Iris pigment epithelial cell (primary cell): ENCODE measurements around the gene ANKRD10.
"Not testable (repeated sequence)": the region's sequence is repeated elsewhere in the genome, so short reads cannot be mapped to it uniquely, and the experiment has no call there.

ENCODE experiments used
- DNase-seq: peaks from one replicate; pipeline ENCODE4 v3.0.0-alpha.2; 2011; ENCODE audit warnings: low read depth

The ANKRD10 gene

GRCh38 chr13:110915057-110915873 is at the start of gene ANKRD10:
Gene ANKRD10 (minus strand): TSS chr13:110915069. CDS start chr13:110914934, 135 bp downstream.
- DNase-seq = peak; percentile 99

DNA sequence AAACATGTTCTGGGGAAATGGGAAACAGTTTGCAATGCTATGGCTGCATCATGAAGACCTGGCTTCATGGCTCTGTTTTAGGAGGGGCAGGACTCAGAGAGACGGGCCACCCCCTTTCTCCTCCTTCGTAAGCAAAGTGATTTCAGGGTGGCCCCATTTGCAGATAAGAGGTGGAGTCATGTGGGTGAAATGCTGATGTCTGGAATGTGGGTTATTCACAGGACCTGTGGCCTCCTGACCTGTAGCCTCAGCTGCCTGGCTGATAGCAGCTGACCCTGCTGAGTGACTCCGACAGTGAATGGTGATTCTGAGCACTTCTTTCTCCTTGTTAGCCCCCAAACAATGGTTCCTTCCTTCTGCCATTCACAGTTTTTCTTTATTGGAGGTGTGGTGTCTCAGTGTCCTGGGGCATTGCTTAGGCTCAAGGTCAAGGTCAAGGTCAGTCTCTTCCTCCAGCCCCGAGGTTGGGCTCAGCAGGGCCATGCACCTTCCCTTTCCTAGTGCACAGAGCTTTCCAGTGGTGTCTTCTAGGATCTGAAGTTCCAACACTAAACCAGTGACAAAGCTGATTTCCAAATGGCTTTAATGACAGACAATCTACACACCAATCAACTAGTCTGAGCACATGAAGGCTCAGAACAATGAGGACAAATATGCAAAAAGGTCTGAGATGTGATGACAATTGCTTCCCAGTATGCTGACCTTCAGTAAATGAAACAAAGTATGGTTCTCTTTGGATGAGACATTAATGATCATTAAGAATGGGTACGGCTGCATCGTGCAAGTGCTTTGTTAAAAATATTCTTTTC is 49.6 kb upstream of the ANKRD10 start:
- no peak for DNase-seq

DNA sequence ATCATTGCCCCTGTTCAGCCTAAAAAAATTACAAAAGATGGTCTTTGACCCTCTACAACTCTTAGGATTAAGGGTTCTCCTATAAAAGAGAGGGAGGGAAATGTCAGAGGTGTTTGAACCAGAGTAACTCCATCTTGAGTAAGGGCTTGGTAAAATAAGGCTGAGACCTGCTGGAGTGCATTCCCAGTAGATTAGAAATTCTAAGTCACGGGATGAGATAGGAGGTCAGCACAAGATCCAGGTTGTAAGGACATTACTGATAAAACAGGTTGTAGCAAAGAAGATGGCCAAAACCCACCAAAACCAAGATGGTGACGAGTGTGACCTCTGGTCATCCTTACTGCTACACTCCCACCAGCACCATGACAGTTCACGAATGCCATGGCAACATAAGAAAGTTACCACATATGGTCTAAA is 48.7 kb upstream of the ANKRD10 start:
- DNase-seq = no peak

- no peak for DNase-seq
Observed at GRCh38 chr13:110961959-110962358, 47.1 kb upstream of the ANKRD10 start.

GRCh38 chr13:110960204-110960603 is 45.3 kb upstream of the ANKRD10 start:
- no peak for DNase-seq

DNA sequence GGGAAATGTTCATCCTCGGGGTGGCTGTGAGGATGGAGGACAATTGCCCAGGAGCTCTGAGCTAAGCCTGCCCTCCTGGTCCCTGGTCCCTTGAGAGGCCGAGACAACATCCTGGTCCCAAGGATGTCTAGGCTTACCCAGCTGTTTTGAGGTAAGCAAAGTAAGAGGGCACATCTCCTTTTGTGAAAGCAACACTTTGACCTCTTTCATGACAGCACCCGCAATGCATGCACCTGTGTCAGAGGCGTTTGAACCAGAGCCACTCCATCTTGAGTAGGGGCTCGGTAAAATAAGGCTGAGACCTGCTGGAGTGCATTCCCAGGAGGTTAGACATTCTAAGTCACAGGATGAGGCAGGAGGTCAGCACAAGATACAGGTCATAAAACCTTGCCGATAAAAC is 43.1 kb upstream of the ANKRD10 start:
- DNase-seq = no peak

DNA sequence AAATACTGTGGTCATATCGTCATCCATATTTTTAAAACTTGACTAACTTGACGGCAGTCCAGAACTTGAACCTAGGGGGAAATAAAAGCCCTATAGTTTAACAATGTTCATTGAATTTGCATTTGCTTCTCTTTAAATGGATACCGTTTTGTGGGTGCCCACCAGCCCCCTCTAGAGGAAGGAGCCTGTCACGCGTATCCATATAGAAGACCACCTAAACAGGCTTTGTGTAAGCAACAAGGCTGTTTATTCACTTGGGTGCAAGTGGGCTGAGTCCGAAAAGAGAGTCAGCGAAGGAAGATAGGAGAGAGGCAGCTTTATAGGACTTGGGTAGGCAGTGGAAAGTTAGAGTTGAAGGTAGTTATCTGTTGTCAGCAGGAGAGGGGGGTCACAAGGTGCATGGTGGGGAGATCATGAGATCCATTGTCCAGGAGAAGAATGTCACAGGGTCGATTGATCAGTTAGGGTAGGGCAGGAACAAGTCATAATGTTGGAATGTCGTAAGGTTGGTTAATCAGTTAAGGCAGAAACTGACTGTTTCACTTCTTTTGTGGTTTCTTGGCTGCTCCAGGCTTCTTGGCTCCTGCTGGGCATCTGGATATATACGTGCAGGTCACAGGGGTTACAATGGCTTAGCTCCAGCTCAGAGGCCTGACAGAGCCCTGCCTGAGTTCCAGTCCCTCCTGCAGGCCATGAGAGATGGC is 42.5 kb upstream of the ANKRD10 start:
- no peak for DNase-seq

GRCh38 chr13:110956216-110956615 is 41.3 kb upstream of the ANKRD10 start:
- DNase-seq = peak; percentile 32

GRCh38 chr13:110955608-110956007 is 40.7 kb upstream of the ANKRD10 start:
- DNase-seq = not testable (repeated sequence)

DNA sequence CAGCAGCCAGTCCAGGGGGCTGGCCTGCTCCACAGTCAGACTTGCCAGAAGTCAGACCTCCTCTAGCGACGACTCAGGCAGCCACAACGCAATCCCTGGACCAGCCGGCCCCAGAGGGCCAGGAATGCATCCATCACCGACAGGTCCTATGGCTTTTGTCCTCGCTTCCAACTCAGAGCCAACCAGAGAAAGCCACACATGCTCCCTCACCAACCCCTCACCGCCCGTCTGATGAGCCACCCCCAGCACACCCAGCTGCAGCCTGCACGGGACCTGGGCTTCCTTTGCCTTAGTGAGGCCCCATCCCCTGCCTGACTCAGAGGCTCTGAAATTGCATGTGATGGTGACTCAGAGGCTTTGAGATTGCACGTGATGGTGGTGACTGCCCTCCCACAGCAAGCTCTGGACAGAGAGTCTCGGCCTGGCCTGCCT is 40.2 kb upstream of the ANKRD10 start:
- DNase-seq = peak; percentile 92

GRCh38 chr13:110954533-110954920 is 39.7 kb upstream of the ANKRD10 start:
- DNase-seq = not testable (repeated sequence)

DNA sequence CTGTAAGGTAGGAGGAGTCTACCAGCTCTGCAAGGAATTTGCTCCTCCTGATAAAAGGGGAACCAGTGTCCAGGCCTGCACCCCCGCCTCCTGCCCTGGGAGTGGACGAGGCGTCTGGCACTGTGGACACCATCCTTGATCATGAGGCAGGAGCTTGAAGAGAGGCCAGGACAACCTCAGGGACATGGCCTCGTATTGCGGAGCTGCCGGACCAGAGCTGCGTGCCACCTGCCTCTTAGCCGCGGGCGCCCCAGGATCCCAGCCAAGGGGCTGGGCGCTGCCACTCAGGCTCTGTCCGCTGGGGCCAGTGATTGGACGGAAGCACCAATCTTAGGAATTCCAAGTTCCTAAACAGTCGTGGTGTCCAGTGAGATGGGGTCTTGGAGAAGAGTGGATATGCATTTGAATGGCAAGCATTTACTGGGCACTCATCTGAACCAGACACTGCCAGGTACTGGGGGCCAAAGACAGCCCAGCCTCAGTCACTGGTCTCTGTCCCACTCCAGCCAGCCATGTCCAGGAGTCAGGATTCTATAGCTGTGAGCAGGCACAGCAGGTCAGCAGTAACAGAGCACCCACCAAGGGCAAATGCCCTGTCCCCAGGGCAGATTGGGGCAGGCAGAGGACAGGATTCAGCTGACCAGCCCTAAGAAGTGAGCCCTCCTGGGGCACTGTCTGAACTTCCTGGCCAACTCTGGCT is 39.1 kb upstream of the ANKRD10 start:
- no peak for DNase-seq

DNA sequence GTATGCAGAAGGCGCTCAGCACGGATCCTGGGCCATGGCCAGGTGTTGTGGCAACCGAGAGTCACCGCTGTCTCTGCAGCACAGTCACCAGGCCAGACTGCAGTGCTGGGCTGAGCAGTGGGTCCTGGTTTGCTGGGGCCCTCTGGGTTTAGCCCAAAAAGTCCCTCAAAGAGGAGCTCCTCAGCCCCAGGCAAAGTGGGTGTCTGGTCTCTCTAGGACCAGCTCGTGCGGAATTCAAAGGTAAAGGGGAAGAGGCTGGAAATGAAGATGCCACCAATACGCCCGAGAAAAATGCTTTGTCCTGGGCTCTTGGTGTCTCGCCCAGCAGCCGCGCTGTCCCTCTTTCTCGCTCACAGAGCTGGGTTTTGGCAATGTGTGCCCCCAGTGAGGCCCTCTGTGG is 38.5 kb upstream of the ANKRD10 start:
- no peak for DNase-seq

DNA sequence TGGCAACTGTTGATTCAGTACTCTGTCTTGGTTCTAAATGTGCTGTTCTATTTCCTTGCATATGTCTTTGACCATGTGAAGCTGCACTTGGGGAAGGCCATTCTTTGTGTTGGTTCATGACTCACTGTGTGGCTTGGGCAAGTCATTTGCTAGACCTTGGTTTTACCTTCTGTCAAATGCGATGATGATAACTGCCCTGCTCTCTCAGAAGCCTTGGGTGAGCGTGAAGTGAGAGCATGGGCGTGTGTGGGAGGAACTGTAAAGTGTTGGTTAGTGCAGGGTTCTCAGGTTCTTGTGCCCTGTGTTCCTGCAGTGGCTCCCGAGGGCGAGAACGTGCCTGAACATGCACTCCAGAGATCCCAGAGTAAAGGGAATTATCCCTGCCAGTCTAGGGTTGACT is 37.3 kb upstream of the ANKRD10 start:
- DNase-seq = not testable (repeated sequence)

DNA sequence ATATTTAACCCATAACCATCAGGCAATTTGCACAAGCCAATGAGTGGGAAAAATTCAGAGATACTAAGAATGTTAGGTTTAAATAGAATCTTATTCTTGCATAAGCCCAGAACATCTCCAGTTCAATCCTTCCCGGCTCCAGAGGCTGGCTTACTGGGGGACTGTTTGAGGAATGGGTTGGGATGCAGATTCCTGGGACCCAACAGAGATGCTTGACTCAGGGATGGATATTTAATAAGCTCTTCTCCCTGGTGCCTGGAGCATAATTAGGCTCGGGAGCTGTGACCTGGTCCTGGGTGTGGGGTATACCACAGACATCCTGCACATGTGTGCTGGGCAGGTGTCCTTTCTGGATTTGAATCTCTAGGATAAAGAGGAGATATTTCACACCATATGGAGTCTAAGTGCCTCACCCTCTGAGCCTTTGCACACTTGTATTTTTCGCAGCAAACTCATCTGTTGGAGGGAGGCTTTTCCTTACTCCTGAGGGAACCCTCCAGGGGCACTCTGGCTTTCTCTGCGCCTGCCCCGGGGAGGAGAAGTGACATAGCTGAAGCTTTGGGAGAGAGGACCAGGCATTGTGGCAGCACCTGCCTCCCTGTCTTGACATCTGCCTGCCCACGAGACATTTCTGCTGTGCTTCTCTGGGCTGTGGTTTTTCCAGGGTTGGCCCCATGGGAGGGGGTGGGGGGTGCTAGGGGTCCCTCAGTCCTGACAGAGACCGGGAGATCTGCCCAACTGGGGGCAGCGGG is 36.1 kb upstream of the ANKRD10 start:
- DNase-seq = no peak

GRCh38 chr13:110950356-110950755 is 35.5 kb upstream of the ANKRD10 start:
- no peak for DNase-seq

DNA sequence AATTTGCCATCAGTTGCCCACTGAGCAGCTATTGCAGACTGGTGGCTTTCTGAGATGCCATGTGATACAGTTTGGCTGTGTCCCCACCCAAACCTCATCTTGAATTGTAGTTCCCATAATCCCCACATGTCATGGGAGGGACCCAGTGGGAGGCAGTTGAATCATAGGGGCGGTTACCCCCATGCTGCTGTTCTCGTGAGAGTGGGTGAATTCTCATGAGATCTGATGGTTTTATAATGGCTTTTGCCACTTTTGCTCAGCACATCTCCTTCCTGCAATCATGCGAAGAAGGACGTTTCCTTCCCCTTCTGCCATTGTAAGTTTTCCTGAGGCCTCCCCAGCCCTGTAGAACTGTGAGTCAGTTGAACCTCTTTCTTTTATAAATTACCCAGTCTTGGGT is 34.8 kb upstream of the ANKRD10 start:
- no peak for DNase-seq

DNA sequence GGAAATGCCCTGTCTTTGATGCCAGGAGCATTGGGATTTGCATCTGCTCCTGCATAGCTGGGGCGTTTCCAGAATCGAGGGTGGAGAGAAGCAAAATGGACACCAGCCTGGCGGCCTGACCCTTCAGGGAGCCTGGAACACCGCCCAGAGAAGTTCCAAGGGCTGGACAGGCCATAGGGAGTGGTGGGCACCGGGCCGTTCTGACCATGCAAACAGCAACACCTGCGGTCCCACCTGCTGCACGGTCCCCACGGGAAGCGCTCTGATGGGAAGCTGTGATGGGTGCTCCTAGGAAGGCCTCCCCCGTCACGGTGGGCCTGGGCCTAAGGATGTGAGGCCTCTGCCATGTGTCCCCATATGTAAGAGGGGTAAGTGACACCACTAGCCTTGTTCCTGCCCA is 34.2 kb upstream of the ANKRD10 start:
- no peak for DNase-seq

- DNase-seq = not testable (repeated sequence)
Observed at GRCh38 chr13:110947338-110947737, 32.5 kb upstream of the ANKRD10 start.

- DNase-seq = no peak
Observed at GRCh38 chr13:110945928-110946570, 31.2 kb upstream of the ANKRD10 start.
